ENCODE data around the gene FER1L5.
A peak's percentile ranks its signal among the peaks of the same experiment; 100 is the strongest.

The FER1L5 gene

DNA sequence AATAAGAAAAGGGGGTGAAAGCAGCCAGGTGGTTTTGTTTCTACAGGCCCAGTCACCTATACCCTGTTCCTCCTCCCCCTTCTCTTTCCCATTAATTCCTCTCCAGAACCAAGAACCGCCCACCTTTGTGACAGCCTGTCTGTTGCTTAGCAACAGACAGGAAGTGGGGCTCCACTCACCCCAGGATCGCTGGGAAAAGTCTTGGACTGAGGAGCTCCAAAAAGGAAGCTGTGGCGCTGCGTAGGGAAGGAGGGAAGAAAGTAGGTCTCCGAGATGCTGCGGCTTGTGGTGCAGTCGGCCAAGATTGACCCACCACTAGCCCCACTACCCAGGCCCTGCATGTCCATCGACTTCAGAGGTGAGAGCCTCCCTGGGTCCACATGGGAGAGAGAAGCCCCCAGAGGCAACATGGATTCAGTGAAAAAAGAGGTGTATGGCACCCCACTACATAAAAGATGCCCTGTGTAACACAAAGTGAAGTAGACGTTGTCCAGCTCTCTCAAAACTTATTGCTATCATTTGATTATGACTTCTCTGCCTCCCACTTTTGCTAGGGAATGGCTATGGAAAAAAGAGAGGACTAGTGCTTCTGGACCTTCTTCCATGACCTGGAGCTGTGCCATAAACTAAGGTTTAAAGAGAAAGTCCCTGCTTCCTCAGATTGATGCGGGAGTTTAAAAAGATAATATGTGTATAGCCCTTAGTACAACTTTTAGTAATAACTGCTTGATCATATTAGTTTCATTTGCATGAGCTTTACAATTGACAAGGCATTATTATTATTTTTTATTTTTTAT lies at the start of gene FER1L5:
FER1L5 (plus strand) TSS at position 201 of the 797 bp plus-strand sequence; CDS start at position 274, 73 bp downstream.
- peak; percentile 80 for DNase-seq (ENCODE audit: low spot score)

DNA sequence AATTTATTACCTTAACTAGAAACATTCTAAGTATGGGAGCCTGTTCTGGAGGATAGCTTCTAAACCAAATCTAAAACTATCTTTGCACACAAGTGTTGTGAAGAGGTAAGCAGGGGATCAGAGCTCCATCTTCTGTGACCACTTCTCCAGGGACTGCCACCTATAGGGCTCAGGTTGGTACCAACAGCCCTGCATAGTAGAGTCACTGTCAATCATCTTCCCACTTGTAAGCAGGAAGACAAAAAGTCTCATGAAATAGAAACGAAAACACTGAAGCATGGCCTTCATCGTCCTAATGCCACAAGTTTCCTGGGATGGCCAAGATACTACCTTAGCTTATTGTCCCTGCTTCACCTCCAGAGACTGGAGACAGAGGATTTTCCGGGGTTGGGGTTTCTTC lies 48.3 kb upstream of the FER1L5 start:
- no peak for DNase-seq (ENCODE audit: low spot score)

DNA sequence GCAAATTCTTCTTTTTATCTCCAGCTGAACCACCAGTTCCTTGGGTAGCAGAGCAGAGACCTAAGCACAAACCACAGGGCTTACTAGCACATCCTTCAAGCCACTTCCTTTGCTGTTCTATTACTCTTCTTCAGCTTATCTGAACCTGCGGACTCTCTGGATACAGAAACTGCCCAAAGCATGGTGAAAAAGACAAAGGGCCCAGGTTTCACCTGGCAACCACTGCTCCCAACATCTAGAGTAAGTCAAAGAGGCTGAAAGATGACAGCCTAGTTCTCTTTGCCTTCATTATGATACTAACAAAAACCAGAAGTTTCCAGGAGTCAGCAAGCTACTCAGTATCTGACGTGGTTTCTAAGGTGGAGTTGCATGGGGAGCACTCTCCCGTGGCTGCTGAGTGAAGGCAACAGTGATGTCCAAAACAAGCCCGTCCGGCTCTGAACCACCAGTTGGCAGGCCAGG lies 47.8 kb upstream of the FER1L5 start:
- DNase-seq (ENCODE audit: low spot score), result no peak

DNA sequence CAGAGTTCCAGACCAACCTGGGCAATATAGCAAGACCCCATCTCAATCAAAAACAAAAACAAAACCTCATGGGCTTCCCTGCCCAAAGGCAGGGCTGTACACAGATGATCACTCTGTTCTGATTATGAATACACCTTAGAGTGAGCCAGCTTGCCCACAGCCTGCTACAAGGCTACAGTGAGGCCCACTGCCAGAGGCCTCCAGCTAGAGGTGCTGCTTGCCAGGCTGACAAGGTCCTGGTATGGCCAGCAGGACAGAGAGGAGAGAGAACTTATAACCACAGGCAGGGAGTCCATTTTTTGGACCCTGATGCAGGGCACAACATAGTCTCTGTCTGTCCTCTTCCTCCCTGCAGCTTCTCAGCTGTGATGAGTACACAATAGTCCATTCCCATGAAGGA lies 46.0 kb upstream of the FER1L5 start:
- DNase-seq (ENCODE audit: low spot score), result no peak

DNA sequence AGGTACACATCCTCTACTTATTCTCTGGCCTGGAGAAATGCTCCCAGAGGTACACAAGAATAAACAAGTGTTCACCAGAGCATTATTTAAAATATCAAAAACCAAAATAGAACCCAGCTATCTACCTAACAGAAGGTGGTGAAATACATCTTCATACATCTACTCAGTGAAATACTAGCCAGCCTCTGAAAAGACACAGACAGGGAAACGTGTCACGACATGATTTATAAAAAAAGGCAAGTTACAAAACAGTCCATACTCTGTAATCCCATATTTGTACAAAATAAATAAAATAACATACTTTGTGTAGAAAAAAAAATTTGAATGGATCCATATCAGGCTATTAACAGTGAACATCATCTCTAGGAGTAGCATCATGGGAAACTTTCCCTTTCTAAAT lies 42.6 kb upstream of the FER1L5 start:
- no peak for DNase-seq (ENCODE audit: low spot score)

DNA sequence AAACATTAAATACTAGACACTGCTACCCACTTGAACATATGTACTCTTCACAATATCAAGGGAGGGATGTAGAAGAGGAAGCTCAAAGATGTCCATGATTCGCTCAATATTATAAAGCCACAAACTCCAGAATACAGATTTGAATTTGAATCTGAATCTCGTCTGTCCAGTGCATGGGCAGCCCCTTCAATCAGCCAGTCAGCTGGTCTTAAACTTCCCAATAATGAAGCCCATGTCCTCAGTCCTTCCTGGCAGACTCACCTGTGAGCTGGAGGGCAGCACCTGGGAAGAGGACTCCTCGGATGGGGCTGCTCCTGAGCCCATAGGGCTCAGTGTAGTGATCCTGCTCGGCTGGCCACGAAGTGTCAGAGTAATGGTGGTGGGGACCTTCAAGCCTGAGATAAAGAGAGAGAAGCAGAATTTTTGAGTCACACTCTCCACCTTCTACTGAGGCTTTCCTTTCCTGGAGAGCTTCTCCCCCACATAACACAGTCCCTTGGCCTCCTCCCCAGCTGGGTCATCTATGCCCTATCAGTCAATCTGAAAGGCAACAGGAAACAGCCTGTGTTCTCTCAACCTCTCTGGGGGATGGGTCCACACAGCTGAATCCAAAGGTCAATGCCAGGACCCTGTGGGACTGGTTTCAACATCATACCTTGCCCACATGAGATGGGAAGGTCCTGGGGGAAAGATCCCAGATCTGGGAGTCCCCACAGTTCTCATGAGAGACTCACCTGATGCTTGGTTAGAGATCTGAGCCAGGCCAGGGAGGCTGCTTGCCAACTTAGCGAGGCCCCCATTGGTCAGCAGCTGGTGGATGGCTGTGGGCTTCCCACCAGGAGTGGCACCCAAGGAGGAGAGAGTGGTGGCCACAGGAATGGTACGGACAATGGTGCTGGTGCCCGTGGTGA lies 40.9 kb upstream of the FER1L5 start:
- DNase-seq (ENCODE audit: low spot score), result no peak

DNA sequence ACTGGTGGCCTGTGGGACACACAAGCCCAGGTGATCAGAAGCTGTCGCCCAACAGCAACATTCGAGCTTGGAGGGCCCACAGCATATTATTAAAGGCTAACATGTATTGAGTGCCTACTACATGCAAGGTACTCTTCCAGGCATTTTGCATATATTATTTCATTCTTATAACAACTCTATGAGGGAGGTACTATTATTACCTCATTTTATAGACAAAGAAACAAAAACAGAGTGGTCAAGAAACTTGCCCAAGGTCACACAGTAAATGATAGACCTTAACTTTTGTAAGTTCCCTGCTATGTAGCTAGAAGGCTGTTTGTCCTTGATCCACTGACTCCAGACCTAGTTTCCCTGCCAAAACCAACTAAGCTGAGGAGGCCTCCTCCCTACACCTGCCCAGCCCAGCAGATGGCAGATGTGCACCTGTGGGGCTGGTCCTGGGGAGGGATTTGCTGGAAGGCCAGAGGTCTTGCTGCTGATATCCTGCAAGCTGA lies 40.2 kb upstream of the FER1L5 start:
- DNase-seq (ENCODE audit: low spot score), result peak; percentile 14

DNA sequence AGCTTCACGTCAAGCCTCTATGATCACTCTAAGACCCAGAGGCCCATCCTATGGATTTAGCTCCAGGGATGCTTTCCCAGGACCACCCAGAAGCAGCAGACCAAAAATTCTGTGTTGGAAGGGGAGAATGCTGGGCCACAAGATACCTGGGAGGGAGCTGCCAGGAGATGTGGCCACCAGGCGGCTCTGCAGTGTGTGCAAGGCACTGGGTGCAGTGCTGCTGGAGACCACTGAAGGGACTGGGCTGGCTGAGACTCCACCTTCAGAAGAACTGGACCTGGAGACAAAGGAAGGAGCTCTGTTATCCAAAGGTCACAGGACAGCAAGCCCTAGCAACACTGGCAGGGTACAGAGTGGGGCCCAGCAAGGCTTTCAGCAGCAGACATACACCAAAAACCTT lies 38.5 kb upstream of the FER1L5 start:
- no peak for DNase-seq (ENCODE audit: low spot score)

DNA sequence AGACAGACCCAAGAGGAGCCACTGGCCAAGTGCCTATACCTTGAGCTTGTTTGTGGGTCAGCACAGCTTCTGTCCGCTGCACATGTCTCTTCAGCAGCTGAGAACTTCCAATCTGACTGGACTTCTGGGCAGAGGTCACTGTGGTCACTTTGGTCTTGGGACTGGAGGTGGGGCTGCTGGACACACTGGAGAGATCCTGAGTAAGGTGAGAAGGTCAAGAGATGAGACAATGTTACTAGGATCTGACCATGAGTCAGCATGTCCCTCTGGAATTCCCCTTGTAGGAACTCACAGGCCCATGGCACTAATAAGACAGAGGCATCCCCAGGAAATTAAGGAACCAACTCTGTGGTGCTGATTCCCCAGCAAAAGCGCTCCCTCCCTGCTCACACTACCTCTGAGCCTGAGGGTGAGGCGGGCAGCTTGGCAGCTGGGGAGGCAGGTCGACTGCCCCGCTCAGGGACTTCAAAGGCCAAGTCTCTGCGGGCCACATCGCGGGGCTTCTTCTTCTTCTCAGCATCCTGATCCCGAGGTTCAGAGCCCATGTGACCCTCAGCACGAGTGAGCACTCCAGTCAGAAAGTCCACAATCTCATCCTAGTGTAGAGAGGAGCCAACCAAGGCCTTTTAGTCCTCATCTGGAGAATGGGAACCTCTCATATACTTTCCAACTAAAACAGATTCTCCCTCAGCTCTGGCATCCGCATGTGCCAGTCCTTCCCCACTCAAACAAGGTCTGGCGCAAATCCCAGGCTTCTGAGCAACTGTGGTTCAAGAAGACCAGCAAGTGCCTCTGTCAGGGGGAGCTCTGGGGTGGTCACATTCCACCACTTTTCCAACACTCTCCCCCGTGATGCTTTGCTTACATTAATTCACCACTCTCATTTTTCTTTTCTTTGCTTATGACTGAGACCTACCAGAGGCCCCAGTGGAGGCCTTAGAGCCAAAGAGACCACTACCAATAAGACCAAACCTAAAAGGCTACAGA lies 33.8 kb upstream of the FER1L5 start:
- DNase-seq (ENCODE audit: low spot score), result peak; percentile 91

DNA sequence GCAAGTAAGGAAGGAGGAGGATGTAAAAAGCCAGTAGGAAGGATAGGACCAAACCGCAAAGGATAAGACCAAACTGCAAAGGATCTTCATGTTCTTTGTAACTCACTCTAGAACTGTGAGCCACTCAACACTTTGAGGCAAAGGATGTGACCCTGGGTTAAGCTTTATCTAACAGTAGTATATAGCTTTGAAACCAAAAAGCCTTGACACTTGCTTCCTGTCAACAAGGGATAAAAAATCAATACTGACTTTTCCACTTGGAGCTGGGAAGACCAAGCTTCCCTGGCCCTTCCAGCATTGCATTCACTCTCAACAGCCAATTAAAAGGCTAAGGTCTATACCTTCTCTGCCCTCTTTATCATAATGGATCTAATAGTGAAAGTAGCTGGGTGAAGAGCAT lies 26.4 kb upstream of the FER1L5 start:
- no peak for DNase-seq (ENCODE audit: low spot score)

DNA sequence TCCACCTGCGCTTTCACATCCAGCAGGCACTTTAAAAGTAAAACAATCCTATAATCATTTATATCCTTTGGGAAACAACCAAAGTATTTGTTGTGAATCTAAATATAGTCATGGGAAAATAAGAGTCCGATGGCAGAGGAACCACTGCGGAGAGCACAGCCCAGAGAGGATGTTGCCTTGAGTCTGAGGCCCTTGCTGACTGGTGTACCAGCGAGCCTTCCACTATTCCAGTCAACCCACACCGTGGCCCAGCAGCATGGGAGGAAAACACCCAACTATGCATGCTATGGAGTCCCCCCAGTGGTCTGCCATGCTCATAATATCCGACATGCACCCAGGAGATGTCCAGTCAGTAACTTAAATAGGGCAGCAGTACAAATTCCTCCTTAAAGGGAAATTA lies 26.0 kb upstream of the FER1L5 start:
- DNase-seq (ENCODE audit: low spot score), result no peak

DNA sequence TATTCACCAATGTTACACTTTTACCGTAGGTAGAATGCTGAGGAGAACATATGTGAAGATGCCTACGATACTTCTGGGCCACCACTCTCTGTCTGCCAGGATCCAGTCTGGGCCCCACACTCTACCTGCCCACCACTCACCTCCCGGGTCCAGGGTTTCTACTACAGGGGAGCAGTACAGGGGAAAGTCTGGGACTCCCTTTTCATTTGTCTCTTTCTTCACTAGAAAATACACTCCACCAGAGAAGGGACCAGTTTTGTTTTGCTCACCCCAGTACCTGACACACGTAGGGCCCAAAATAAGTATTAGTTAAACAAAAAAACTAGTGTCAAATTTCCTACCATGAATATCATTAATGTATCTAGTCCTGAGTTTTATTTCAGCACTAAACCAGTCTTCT lies 25.6 kb upstream of the FER1L5 start:
- no peak for DNase-seq (ENCODE audit: low spot score)

DNA sequence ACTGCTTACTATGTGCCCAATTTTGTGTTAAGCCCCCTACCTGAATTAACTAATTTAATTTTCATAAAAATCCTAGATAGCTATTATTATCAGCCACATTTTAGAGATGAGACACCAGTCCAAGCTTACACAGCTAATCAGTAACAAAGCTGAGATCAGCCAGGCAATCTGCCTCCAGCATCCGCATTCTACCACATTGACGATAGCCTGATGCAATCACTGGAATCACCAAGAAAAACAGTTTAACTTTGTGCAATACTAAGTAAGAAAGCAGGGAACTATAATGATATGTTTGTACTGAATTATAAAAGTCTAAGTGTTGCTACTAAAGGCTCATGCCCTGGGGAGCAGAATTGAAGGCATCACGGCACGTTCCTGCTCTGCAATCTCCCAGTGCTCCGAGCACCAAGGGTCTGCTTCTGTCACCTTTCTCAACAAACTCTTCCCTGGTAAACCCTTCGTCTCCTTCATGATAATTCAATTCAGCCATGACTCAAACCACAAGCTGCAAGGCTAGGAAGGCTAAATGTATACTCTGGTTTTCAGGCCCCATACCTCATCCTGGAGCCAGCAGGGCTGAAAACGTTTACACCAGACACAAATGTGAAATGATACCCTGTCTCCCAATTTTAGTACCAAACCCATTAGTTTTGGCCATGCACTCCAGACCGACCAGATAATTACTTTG lies 23.8 kb upstream of the FER1L5 start:
- peak; percentile 52 for DNase-seq (ENCODE audit: low spot score)

DNA sequence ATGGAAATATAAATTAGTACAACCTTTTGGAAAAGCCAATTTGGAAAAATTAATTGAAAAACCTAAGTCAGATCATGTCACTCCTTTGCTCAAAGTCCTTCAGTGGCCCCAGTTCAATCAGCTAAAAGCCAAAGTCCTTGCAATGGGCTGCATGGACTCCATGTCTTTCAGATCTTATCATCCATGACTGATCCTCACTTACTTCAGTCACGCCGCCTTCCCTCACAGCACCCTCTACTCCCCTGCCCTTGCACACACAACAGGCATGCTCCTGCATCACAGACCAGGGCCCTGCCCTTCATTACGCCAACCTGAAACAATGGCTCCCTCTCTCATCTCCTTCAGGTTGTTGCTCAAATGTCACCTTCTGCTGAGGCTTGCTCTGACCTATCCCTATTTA lies 20.0 kb upstream of the FER1L5 start:
- DNase-seq (ENCODE audit: low spot score), result no peak

DNA sequence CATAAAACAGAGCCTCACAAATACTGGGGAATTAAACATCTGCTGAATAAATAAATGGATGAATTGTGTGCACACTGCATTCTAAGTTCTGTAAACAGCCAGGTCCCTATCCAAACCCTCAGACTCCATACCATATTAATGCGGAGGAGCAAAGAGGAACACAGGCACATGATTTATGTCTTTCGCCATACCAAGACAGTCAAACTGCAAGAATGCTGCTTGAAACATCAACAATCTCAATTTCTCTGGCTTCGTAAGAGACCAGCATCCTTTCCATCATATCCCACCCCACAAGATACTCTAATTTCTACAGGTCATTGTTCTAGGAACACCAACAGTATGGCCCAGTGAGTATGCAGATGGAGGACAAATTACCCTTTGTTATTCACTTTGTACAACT lies 19.4 kb upstream of the FER1L5 start:
- no peak for DNase-seq (ENCODE audit: low spot score)

DNA sequence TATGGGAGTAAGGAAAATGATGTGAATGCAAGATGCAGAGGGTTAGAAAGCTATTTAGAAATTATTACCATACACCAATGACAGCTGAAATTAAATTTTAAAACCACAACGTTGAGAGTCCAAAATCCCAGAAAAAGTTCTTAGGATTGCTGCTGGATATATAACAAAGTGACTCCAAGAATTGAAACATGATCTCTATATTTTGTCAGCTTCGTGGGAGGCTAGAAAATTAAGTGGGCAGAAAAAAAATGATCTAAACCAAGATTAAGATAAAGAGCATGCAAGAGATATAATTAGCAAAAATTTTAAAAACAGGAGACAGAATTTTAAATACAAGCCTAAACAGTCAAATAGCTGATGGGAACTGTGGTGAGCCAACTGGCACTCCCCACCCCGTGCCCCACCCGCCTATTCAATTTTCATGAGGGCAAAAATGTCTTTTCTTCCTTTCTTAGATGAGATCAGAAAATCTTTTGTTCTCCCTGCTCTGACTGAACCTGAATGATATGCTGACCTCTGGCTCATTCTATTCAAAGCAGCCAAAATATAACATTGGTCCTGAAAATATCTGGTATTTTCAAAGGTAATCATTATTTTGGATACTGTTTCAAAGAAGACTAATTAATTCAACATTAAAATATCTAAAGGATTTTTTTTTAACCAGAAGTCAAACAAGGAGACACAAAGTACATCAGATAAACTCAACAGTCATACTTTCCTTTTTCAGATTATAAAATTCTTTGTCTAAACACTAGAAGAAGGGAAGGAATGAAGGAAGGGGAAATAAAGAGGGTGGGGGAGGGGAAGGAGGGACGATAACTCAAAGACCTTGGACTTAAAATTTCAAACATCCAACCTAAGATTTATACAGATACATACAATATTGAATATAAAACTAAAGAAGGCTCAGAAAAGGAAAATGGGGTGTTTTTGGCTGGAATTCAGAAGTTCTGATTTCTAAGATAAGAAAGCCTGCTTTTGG lies 16.7 kb upstream of the FER1L5 start:
- no peak for DNase-seq (ENCODE audit: low spot score)

DNA sequence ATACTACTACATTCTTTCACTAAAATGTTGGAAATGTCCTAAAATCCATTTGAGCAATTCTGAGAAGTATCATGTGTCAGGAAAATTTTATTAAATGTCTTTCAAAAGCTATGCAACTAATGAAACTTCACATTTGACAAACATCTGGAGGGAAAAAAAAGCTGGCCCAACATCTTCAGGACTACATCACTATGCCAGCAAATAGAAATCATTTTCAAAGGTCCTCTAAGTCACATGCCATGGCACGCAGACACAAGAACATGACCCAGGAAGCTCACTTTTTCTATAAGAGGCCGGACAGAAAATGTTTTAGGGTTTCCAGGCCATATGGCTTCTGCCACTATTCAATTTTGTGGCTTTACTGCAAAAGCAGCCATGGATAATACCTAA lies 16.0 kb upstream of the FER1L5 start:
- DNase-seq (ENCODE audit: low spot score), result no peak

DNA sequence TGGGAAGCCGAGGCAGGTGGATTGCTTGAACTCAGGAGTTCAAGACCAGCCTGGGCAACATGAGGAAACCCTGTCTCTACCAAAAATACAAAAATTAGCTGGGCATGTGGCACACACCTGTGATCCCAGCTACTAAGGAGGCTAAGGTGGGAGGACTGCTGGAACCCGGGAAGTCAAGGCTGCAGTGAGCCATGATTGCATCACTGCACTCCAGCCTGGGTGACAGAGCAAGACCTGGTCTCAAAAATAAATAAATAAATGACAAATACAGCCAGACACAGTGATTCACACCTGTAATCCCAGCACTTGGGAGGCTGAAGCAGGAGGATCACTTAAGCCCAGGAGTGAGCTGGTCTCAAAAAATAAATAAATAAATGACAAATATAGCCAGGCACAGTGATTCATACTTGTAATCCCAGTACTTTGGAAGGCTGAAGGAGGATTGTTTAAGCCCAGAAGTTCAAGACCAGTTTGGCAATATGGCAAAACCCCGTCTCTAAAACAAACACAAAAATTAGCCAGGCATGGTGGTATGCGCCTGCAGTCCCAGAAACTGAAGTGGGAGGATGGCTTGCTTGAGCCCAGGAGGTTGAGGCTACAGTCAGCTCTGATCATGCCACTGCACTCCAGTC lies 10.6 kb upstream of the FER1L5 start:
- peak; percentile 80 for DNase-seq (ENCODE audit: low spot score)

DNA sequence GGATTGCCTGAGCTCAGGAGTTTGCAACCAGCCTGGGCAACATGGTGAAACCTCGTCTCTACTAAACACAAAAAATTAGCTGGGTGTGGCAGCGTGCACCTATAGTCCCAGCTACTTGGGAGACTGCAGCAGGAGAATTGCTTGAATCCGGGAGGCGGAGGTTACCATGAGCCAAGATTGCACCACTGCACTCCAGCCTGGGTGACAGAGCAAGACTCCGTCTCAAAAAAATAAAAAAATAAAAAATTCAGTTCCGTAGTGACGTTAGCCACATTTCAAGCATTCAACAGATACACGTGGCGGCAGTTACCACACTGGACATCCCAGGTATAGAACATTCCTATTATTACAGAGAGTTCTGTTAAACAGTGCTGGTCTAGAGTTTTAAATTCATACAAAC lies 8.9 kb upstream of the FER1L5 start:
- DNase-seq (ENCODE audit: low spot score), result no peak
